GM23338 (cell line): ENCODE results near the gene ATF1. TPM values are rescaled to one million over a fixed set of nuclear protein-coding genes. Genes with fewer than 3 reads are reported as not detected.

Experiments
- ATAC-seq: fragments of 200-7000 bp; cut with Tn5 transposase; 3 replicates; pipeline ENCODE4 v1.9.1; 2020
- DNase-seq: peaks from one replicate; pipeline ENCODE4 v3.0.0-alpha.2; 2015; ENCODE audit warnings: low spot score
- H2AFZ ChIP-seq: fragments of 200-600 bp; sonication (generic); 2 replicates; pipeline ENCODE4 v1.8.0; 2016; ENCODE audit warnings: antibody characterized with exemption, mild to moderate bottlenecking, moderate library complexity
- H3F3A ChIP-seq: fragments of 200-600 bp; sonication (generic); replicated peaks from 2 replicates; pipeline ENCODE4 v1.8.0; 2017; ENCODE audit warnings: antibody characterized with exemption, mixed run types, low read depth
- H3K27ac ChIP-seq: fragments of 200-600 bp; sonication (generic); 2 replicates; pipeline ENCODE4 v1.6.1; 2016; ENCODE audit warnings: low read depth
- H3K27me3 ChIP-seq: fragments of 200-600 bp; sonication (generic); 2 replicates; pipeline ENCODE4 v1.8.0; 2016; ENCODE audit warnings: mild to moderate bottlenecking, mixed run types, moderate library complexity; ENCODE audit not compliant: insufficient read depth
- H3K36me3 ChIP-seq: fragments of 200-600 bp; sonication (generic); 2 replicates; pipeline ENCODE4 v1.8.0; 2016; ENCODE audit warnings: mild to moderate bottlenecking; ENCODE audit not compliant: insufficient read depth
- H3K4me1 ChIP-seq: fragments of 200-600 bp; sonication (generic); 2 replicates; pipeline ENCODE4 v1.8.0; 2016; ENCODE audit warnings: mild to moderate bottlenecking, moderate library complexity; ENCODE audit not compliant: insufficient read depth
- H3K4me2 ChIP-seq: fragments of 200-600 bp; sonication (generic); 2 replicates; pipeline ENCODE4 v1.7.1; 2017; ENCODE audit warnings: mixed run types
- H3K4me3 ChIP-seq: fragments of 200-600 bp; sonication (generic); 2 replicates; pipeline ENCODE4 v1.6.1; 2016; ENCODE audit warnings: mixed run types
- H3K79me2 ChIP-seq: fragments of 200-600 bp; sonication (generic); replicated peaks from 2 replicates; pipeline ENCODE4 v1.8.0; 2017; ENCODE audit warnings: mild to moderate bottlenecking; ENCODE audit not compliant: insufficient read depth
- H3K9me2 ChIP-seq: fragments of 200-600 bp; sonication (generic); 2 replicates; pipeline ENCODE4 v1.8.0; 2017; ENCODE audit not compliant: insufficient read depth
- H4K20me1 ChIP-seq: fragments of 200-600 bp; sonication (generic); replicated peaks from 2 replicates; pipeline ENCODE4 v1.8.0; 2017; ENCODE audit warnings: mild to moderate bottlenecking; ENCODE audit not compliant: insufficient read depth
- H3K27ac Mint-ChIP-seq: 2 replicates; pipeline ENCODE4 v1.8.0; 2020; ENCODE audit warnings: inconsistent platforms, mild to moderate bottlenecking, moderate library complexity, mixed read lengths
- H3K27me3 Mint-ChIP-seq: 3 replicates; pipeline ENCODE4 v1.8.0; 2022; ENCODE audit warnings: low read depth, mild to moderate bottlenecking, moderate library complexity, mixed read lengths, inconsistent platforms; ENCODE audit not compliant: insufficient read depth, poor library complexity
- H3K36me3 Mint-ChIP-seq: 3 replicates; pipeline ENCODE4 v1.8.0; 2021; ENCODE audit warnings: low read depth, mild to moderate bottlenecking, inconsistent platforms, moderate library complexity, mixed read lengths
- H3K4me1 Mint-ChIP-seq: 3 replicates; pipeline ENCODE4 v1.8.0; 2020; ENCODE audit warnings: mild to moderate bottlenecking, inconsistent platforms, mixed read lengths
- H3K4me3 Mint-ChIP-seq: 3 replicates; pipeline ENCODE4 v1.8.0; 2021; ENCODE audit warnings: moderate library complexity, mild to moderate bottlenecking, inconsistent platforms, mixed read lengths
- H3K9me3 Mint-ChIP-seq: 3 replicates; pipeline ENCODE4 v1.8.0; 2020; ENCODE audit warnings: moderate library complexity, mild to moderate bottlenecking, inconsistent platforms, mixed read lengths
- CREB1 ChIP-seq: fragments of 250-450 bp; sonication (Bioruptor Pico); IDR thresholded peaks from 2 replicates; pipeline ENCODE4 v1.5.0; 2020; ENCODE audit warnings: low read depth, mild to moderate bottlenecking, moderate library complexity
- EZH2phosphoT487 ChIP-seq: fragments of 200-600 bp; sonication (generic); IDR thresholded peaks from one replicate; pipeline ENCODE4 v1.8.1; 2018; ENCODE audit warnings: antibody characterized with exemption; ENCODE audit not compliant: unreplicated experiment
- NANOG ChIP-seq: IDR thresholded peaks from 2 replicates; pipeline ENCODE4 v1.6.1; 2016; ENCODE audit warnings: antibody characterized with exemption, borderline replicate concordance
- POLR2AphosphoS5 ChIP-seq: IDR thresholded peaks from 2 replicates; pipeline ENCODE4 v1.6.1; 2016; ENCODE audit warnings: antibody characterized with exemption, low read depth
- ZNF114 ChIP-seq: fragments of 250-450 bp; sonication (Bioruptor Pico); IDR thresholded peaks from 2 replicates; pipeline ENCODE4 v1.5.0; 2020; ENCODE audit warnings: mild to moderate bottlenecking, moderate library complexity
- ZNF331 ChIP-seq: fragments of 250-450 bp; sonication (Bioruptor Pico); IDR thresholded peaks from 2 replicates; pipeline ENCODE4 v1.5.0; 2020; ENCODE audit warnings: low read depth, mild to moderate bottlenecking, moderate library complexity
- long read RNA-seq: library from polyadenylated mRNA; unstranded; transcript quantifications from one replicate; pipeline ENCODE4 v2.0.0, GENCODE V29; 2020; ENCODE audit not compliant: unreplicated experiment
- polyA plus RNA-seq: library from polyadenylated mRNA; unstranded; fragments of >200 nt; fragmentation: Nextera tagmentation; extraction: Ambion mirVana; gene quantifications from 2 replicates; pipeline ENCODE4 v1.2.1, GENCODE V29; 2016
- total RNA-seq: library from RNA; depleted of rRNA; stranded (reverse); fragments of >200 nt; shearing (Covaris generic); gene quantifications from 2 replicates; pipeline ENCODE4 v1.2.3, GENCODE V29; 2014; rRNA removed
- TF ChIP-seq, protein P1 (sequence below): IDR thresholded peaks from 2 replicates; pipeline ENCODE4 v1.6.1; 2016; ENCODE audit warnings: antibody characterized with exemption
- TF ChIP-seq, protein P2 (sequence below): IDR thresholded peaks from one replicate; pipeline ENCODE4 v1.6.1; 2018; ENCODE audit warnings: antibody characterized with exemption; ENCODE audit not compliant: unreplicated experiment

Gene ATF1
- 17.5 and 20.4 TPM in 2 replicates for total RNA-seq
- 21.2 and 22.7 TPM in 2 replicates for polyA plus RNA-seq
- long read RNA-seq, transcript ATF1-201 (7 exons, 2,181 nt): major isoform, 6 of 12 reads
- long read RNA-seq, partial matches to known transcripts: 3 of 12 reads
- long read RNA-seq, other reads (novel, unspliced or antisense): 3 of 12 reads

DNA sequence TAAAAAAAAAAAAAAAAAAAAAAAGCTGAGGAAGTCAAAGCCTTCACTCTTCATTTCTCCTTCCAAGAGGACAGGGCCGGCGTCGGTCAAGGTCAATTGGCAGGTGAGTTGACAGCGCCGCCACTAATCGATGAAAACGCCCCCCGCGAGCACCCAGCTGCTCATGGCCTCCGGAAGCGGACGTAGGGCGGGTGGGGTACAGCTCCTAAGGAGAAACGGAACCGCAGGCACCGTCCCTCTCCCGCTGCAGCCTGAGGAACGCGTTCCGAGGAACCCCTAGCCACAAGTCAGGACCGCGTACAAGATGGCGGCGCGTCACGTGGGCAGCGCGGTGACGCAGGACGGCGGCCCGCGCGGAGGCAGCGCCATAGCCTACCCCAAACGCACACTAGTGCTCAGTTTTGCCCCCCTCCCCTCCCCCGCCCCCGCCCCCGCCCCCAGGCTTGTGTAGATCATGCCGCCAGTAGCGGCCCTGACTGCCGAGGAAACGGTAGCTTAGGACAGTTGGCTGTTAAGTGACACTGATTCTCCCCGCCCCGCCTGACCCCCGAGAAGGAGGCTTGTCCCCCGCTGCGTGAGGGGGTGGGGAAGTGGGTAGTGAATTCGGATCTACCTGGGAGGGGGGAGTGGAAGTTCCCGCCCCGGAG lies at the start of gene ATF1:
TSS of gene ATF1 (plus strand) at position 463 of the 647 bp plus-strand sequence. CDS start 16,045 bp downstream, outside the sequence.
- H3K27ac Mint-ChIP-seq: peak within 1 kb of the TSS; percentile 99
- Histone ChIP-seq H3K27ac (peak within 1 kb of the TSS; percentile 99), H3K4me1 (peaks cover 16% of the 10 kb centered on the region), H3K36me3 (no peaks in the 10 kb centered on the region), H3F3A (peaks cover 16% of the 10 kb centered on the region), H2AFZ (peak within 1 kb of the TSS; percentile 86), H3K9me2 (no peaks in the 10 kb centered on the region), H3K4me2 (peak within 1 kb of the TSS; percentile 92), H3K79me2 (peaks cover 50% of the 10 kb centered on the region), H4K20me1 (0 out of 2 replicates have a peak, but pooled peaks cover 6% of the 10 kb centered on the region), H3K4me3 (peak within 1 kb of the TSS; percentile 74), H3K27me3 (no peaks in the 10 kb centered on the region)
- H3K9me3 Mint-ChIP-seq: peaks cover 2% of the 10 kb centered on the region; the same call in 1 of the 3 replicates
- H3K4me3 Mint-ChIP-seq: peak within 1 kb of the TSS; percentile 82
- peaks cover 9% of the 10 kb centered on the region for H3K36me3 Mint-ChIP-seq
- H3K27me3 Mint-ChIP-seq: peaks cover 12% of the 10 kb centered on the region
- DNase-seq: peak; percentile 93
- TF ChIP-seq POLR2AphosphoS5: peak; percentile 96
- TF ChIP-seq CREB1: peak; percentile 93
- TF ChIP-seq, protein P1, sequence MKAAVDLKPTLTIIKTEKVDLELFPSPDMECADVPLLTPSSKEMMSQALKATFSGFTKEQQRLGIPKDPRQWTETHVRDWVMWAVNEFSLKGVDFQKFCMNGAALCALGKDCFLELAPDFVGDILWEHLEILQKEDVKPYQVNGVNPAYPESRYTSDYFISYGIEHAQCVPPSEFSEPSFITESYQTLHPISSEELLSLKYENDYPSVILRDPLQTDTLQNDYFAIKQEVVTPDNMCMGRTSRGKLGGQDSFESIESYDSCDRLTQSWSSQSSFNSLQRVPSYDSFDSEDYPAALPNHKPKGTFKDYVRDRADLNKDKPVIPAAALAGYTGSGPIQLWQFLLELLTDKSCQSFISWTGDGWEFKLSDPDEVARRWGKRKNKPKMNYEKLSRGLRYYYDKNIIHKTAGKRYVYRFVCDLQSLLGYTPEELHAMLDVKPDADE: peak; percentile 40; the same call in 1 of the 2 replicates
- no peak for TF ChIP-seq ZNF114 (CRISPR knock-in tag)
- H3K4me1 Mint-ChIP-seq: peaks cover 27% of the 10 kb centered on the region
- ATAC-seq: peak; percentile 86

DNA sequence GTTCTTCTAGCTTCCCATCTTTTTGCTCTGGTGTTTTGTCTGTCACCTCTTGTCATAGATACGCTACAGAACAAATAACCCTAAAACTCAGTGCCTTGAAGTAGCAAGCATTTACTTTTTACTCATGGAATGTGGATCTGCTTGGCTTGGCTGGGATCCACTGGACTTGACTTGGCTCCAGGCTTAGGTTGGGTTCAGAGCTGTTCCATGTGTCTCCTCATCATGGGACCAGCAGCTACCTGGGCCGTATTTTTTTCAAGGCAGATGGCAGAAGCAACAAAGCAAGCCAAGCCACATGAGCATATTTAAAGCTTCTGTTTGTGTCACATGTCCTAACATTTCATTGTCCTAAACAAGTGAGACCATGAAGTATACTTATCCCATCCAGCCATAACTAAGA lies 48.7 kb upstream of the ATF1 start:
- TF ChIP-seq ZNF331 (CRISPR knock-in tag) (no peak), EZH2phosphoT487 (no peak), CREB1 (no peak), NANOG (no peak)
- TF ChIP-seq, protein P2, sequence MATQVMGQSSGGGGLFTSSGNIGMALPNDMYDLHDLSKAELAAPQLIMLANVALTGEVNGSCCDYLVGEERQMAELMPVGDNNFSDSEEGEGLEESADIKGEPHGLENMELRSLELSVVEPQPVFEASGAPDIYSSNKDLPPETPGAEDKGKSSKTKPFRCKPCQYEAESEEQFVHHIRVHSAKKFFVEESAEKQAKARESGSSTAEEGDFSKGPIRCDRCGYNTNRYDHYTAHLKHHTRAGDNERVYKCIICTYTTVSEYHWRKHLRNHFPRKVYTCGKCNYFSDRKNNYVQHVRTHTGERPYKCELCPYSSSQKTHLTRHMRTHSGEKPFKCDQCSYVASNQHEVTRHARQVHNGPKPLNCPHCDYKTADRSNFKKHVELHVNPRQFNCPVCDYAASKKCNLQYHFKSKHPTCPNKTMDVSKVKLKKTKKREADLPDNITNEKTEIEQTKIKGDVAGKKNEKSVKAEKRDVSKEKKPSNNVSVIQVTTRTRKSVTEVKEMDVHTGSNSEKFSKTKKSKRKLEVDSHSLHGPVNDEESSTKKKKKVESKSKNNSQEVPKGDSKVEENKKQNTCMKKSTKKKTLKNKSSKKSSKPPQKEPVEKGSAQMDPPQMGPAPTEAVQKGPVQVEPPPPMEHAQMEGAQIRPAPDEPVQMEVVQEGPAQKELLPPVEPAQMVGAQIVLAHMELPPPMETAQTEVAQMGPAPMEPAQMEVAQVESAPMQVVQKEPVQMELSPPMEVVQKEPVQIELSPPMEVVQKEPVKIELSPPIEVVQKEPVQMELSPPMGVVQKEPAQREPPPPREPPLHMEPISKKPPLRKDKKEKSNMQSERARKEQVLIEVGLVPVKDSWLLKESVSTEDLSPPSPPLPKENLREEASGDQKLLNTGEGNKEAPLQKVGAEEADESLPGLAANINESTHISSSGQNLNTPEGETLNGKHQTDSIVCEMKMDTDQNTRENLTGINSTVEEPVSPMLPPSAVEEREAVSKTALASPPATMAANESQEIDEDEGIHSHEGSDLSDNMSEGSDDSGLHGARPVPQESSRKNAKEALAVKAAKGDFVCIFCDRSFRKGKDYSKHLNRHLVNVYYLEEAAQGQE: no peak
- Histone ChIP-seq H2AFZ (no peak overlapping the region), H3K79me2 (no peaks in the 10 kb centered on the region), H3K4me3 (no peak overlapping the region), H3K36me3 (peaks cover 25% of the 10 kb centered on the region), H3K27ac (no peak overlapping the region), H4K20me1 (peaks cover 3% of the 10 kb centered on the region; the same call in 1 of the 2 replicates), H3K27me3 (no peaks in the 10 kb centered on the region), H3F3A (no peaks in the 10 kb centered on the region; the same call in 1 of the 2 replicates), H3K9me2 (no peaks in the 10 kb centered on the region), H3K4me2 (no peak overlapping the region), H3K4me1 (no peaks in the 10 kb centered on the region)
- Mint-ChIP-seq H3K27ac (no peak overlapping the region), H3K27me3 (peaks cover 1% of the 10 kb centered on the region), H3K36me3 (peaks cover 23% of the 10 kb centered on the region), H3K4me1 (no peaks in the 10 kb centered on the region), H3K9me3 (no peaks in the 10 kb centered on the region), H3K4me3 (no peak overlapping the region)
- ATAC-seq: no peak
- DNase-seq: no peak
